NCI-H146 treated with DMSO at 0.1 percent for 48 hours (cell line): ENCODE measurements around the gene KIR3DL3.
"Not testable (repeated sequence)": the region's sequence is repeated elsewhere in the genome, so short reads cannot be mapped to it uniquely, and the experiment has no call there.

Source experiments
- DNase-seq: peaks from one replicate; lab custom pipeline; 2025; ENCODE audit not compliant: unreplicated experiment; lab: John Stamatoyannopoulos, UW

The KIR3DL3 gene

DNA sequence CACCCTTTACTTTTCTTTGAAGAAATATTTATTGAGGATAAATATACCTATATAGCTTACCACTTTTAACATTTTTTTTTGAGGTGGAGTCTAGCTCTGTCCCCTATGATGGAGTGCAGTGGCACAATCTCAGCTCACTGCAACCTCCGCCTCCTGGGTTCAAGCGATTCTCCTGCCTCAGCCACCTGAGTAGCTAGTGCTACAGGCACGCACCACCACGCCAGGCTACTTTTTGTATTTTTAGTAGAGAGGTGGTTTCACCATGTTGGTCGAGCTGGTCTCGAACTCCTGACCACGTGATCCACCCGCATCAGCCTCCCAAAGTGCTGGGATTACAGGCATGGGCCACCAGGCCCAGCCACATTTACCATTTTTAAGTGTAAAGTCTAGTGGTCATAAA is 51.6 kb downstream of the KIR3DL3 start:
- not testable (repeated sequence) for DNase-seq

DNA sequence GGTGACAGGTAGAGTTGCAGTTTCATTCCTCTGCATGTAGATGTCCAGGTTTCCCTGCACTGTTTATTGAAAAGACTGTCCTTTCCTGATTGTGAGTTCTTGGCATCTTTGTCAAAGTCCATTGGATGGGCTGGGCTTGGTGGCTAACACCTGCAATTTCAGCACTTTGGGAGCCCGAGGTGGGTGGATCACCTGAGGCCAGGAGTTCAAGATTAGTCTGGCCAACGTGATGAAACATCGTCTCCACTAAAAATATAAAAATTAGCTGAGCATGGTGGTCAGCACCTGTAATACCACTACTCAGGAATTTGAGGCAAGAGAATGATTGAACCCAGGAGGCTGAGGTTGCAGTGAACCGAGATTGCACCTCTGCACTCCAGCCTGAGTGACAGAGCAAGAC is 53.6 kb downstream of the KIR3DL3 start:
- DNase-seq, result not testable (repeated sequence)

DNA sequence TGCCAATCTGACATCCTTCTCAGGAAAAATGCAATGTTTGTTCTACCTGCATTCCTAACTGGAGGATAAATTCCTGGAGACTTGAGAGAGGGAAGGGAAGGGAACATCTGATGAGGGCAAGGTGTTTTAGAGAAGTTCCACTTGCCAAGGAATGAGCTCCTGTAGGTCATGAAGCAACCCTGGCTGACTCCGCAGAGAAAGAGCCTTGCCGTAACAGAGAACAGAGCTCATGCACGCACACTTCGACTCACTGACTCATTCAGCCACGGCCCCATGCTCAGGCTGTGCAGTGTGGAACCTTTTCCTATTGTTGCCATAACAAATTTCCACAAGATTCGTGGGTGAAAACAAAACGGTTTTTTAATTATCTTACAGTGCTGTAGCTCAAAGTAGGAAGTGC is 54.7 kb downstream of the KIR3DL3 start:
- DNase-seq, result not testable (repeated sequence)

DNA sequence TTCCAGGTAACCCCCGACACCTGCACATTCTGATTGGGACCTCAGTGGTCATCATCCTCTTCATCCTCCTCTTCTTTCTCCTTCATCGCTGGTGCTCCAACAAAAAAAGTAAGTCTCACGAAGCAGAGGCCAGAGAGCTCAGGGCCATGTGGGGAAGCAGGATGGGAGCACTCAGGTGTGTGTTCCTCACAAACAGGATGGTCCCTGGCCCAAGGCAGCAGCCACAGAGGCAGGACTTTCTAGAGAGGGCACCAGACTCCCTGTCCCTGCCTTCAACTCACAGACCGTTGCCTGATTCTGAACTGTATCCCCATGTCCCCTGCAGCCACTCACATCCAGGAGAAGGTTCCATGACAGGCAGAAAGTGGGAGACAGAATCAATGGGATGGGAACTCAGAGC is 58.7 kb downstream of the KIR3DL3 start:
- not testable (repeated sequence) for DNase-seq
